Measurements from ENCODE around the gene EHD1. TPM values are rescaled to one million over a fixed set of nuclear protein-coding genes. Genes with fewer than 3 reads are reported as not detected.
A peak's percentile ranks its signal among the peaks of the same experiment; 100 is the strongest.

Gene EHD1
- total and polyA plus RNA-seq, 9 of the 15 experiments (the other 6 are each of a cell fraction or from before 2014, with no cell fraction given): 0.46 to 65.0 (median 16.4) TPM

GRCh38 chr11:64852804-64853509 lies 25.5 kb downstream of the EHD1 start (continued):
- no peak for TF ChIP-seq CHD4 (IDR thresholded peaks at IDR 0.05; ENCODE audit: insufficient read depth, insufficient replicate concordance, low read depth, low read length, poor library complexity, severe bottlenecking)

DNA sequence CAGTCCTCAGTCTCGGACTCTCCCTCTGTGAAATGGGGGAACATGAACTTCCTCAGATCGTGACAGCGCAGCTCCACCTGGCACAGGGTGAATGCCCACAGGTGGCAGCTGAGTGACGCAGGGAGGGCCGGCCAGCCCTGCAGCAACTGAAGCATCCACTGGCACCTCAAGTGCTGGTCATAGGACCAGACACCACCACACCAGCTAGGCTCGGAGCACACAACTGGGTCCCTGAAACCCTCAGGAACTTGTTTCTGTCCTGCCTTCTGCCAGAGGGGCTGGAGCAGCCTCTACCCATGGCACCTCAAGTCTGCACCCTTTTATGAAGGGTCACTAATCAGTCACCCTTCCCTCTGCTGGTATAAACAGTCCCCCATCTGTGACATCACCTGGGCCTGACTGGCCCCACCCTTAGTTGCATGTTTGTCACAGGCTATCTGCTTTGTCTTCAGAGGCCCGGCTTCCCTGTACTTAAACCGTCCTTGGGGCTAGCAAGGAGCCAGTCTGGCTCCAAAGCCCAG lies 26.5 kb downstream of the EHD1 start:
- H3K79me2 ChIP-seq (ENCODE audit: control insufficient read depth, insufficient read depth, low read length): peaks cover 3% of the 10 kb centered on the region; the same call in 2 of the 3 replicates
- POLR2A ChIA-PET: interaction anchor here (0.6 to 3.0 kb wide), 9 partner anchors 10 to 409 kb away, joined by 3 to 12 read pairs (median 4); no protein-coding TSS in a partner anchor
- no peaks in the 10 kb centered on the region for H3K27me3 ChIP-seq (ENCODE audit: control insufficient read depth in 2 of 2, insufficient read depth in 2 of 2, low read length in 2 of 2)
- intact Hi-C loops (cut with micrococcal nuclease): no loop called here
- H3K9ac ChIP-seq (ENCODE audit: insufficient read depth in 1 of 2, low read depth in 2 of 2, low read length in 2 of 2): peak overlapping the region; percentile 20 to 83; a peak in 3 of 4 replicates
- peaks cover 36% of the 10 kb centered on the region; the same call in 2 of the 3 replicates for H3K36me3 ChIP-seq (ENCODE audit: control insufficient read depth, insufficient read depth, low read length)
- DNase-seq (ENCODE audit: extremely low read depth in 1 of 4, low spot score in 3 of 4) (peak in 2 of 4 experiments; percentile 34 to 48), FAIRE-seq (peak; percentile 74), ATAC-seq (peak; percentile 27)
- H3K9me1 ChIP-seq (ENCODE audit: control insufficient read depth, insufficient read depth, low read length): no peaks in the 10 kb centered on the region
- no TSS peak for BruUV-seq (replicated peaks)
- no peak overlapping the region for H3K4me3 ChIP-seq
- H2AFZ ChIP-seq (ENCODE audit: low read depth, low read length): no peak overlapping the region
- in situ Hi-C loops (cut with MboI): no loop called here
- CTCF ChIA-PET (ENCODE audit: low intra/inter-chr PET ratio): no interaction called here
- no peaks in the 10 kb centered on the region for H3K9me3 ChIP-seq (replicated peaks; ENCODE audit: control insufficient read depth, insufficient read depth, low read depth, low read length)
- peak overlapping the region; percentile 26 for H3K4me2 ChIP-seq (ENCODE audit: insufficient read depth, low read length)
- WGBS (ENCODE audit: insufficient coverage, low coverage, missing lambda C conversion rate): 78% methylated on average over 8 of the region's 8 CpGs
- H3K4me1 ChIP-seq (replicated peaks in 1 of 2; ENCODE audit: control insufficient read depth in 2 of 2, insufficient read depth in 2 of 2, low read length in 2 of 2): peaks cover 55 to 94% of the 10 kb centered on the region in 2 experiments
- no peaks in the 10 kb centered on the region for H4K20me1 ChIP-seq (replicated peaks; ENCODE audit: control insufficient read depth, insufficient read depth, low read length)
- peak overlapping the region; percentile 34; the same call in 2 of the 3 replicates for H3K27ac ChIP-seq (ENCODE audit: extremely low read depth, low read depth, low read length)
- TF ChIP-seq CTBP1 (IDR thresholded peaks at IDR 0.05; ENCODE audit: borderline replicate concordance): no peak
- peak; percentile 46; the same call in 1 of the 2 replicates for TF ChIP-seq CREM (IDR thresholded peaks at IDR 0.05; ENCODE audit: low read depth)
- peak; percentile 48; the same call in 1 of the 2 replicates for TF ChIP-seq GABPB1 (CRISPR knock-in tag; IDR thresholded peaks at IDR 0.05)
- TF ChIP-seq SIRT6 (IDR thresholded peaks at IDR 0.05; ENCODE audit: low read depth, low read length): no peak
- no peak for TF ChIP-seq KLF13 (tag; IDR thresholded peaks at IDR 0.05; ENCODE audit: borderline replicate concordance, low read depth)
- TF ChIP-seq KAT7 (CRISPR knock-in tag; IDR thresholded peaks at IDR 0.05; ENCODE audit: borderline replicate concordance): 0 out of 2 replicates have a peak, but pooled peaks have one; percentile 63
- TF ChIP-seq, protein P1, sequence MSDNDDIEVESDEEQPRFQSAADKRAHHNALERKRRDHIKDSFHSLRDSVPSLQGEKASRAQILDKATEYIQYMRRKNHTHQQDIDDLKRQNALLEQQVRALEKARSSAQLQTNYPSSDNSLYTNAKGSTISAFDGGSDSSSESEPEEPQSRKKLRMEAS (CRISPR knock-in tag; IDR thresholded peaks at IDR 0.05): no peak
- no peak for TF ChIP-seq ZNF444 (CRISPR knock-in tag; IDR thresholded peaks at IDR 0.05)
- TF ChIP-seq TFAP4 (CRISPR knock-in tag; IDR thresholded peaks at IDR 0.05; ENCODE audit: borderline replicate concordance): peak; percentile 56; the same call in 1 of the 2 replicates
- no peak for TF ChIP-seq E2F3 (CRISPR knock-in tag; IDR thresholded peaks at IDR 0.05)
- TF ChIP-seq, protein P2, sequence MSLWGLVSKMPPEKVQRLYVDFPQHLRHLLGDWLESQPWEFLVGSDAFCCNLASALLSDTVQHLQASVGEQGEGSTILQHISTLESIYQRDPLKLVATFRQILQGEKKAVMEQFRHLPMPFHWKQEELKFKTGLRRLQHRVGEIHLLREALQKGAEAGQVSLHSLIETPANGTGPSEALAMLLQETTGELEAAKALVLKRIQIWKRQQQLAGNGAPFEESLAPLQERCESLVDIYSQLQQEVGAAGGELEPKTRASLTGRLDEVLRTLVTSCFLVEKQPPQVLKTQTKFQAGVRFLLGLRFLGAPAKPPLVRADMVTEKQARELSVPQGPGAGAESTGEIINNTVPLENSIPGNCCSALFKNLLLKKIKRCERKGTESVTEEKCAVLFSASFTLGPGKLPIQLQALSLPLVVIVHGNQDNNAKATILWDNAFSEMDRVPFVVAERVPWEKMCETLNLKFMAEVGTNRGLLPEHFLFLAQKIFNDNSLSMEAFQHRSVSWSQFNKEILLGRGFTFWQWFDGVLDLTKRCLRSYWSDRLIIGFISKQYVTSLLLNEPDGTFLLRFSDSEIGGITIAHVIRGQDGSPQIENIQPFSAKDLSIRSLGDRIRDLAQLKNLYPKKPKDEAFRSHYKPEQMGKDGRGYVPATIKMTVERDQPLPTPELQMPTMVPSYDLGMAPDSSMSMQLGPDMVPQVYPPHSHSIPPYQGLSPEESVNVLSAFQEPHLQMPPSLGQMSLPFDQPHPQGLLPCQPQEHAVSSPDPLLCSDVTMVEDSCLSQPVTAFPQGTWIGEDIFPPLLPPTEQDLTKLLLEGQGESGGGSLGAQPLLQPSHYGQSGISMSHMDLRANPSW (CRISPR knock-in tag; IDR thresholded peaks at IDR 0.05): no peak
- no peak for TF ChIP-seq DIDO1 (tag; IDR thresholded peaks at IDR 0.05; ENCODE audit: low read depth)
- no peak for TF ChIP-seq NFYB (IDR thresholded peaks at IDR 0.05; ENCODE audit: extremely low read depth, insufficient read length)

Data from K562 (cell line).